Activated naive CD4-positive, alpha-beta T cell treated with Interleukin-2 at 50 U/mL for 16 hours (primary cell): ENCODE results near the gene GCHFR.

ENCODE experiments used
- DNase-seq: peaks from one replicate; pipeline ENCODE4 v3.0.0-alpha.2; 2020

The GCHFR gene

DNA sequence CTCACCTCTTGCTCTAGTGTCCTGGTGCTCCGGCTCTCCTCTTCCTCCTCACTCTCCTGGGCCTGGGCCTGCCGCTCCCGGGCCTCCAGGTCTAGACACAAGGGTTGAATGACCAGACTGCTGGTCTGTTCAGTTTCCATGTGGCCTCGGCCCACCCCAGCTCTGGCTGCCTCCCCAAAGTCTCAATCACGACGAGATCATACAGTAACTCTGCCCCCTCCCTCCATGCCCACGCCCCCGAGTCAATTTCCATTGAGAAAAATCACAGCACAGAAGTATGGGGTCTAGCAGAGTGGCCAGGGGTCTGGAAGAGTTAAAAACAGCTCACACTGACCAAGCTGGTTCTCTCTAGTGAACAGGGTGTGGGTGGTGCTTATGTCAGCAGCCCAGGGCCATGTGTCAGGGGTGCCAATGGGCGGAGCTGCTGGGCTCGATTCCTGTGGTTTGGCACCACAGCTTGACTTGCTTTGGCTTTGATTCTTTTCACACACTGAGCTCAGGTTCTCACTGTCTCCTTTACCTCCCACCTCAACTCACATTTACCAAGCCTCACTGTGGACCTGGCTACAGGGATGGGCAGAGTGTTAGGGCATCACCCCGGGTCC, 12.8 kb downstream of the GCHFR start:
- DNase-seq, result peak; percentile 39

DNA sequence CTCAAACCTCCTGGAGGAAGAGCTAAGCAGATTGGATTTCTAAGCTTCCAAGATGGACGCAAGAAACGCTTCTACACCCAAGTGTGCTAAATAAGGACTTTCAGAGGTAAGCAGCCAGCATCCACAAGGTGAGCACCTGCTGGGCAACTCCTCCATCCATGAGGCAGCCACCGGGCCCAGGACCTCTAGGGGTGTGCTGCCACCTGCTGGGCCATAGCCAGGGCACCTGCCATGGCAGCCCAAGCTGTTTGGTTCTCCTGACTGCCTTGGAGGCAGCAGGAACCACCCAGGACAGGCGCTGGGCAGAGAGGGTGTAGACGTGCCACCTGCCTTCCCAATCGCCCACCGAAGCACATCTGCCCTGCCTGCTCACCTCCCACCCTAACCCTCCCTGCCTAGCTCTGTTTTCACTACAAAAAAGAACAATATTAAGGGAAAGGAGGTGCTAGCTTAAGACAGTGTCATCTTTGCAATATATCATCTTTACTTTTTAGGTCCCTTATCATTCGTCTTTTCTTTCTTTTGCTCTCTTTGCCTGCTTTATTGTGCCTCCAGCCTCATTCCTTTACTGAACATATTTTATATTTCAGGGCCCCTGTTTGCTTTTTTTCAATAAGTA, 18.9 kb downstream of the GCHFR start:
- peak; percentile 82 for DNase-seq

DNA sequence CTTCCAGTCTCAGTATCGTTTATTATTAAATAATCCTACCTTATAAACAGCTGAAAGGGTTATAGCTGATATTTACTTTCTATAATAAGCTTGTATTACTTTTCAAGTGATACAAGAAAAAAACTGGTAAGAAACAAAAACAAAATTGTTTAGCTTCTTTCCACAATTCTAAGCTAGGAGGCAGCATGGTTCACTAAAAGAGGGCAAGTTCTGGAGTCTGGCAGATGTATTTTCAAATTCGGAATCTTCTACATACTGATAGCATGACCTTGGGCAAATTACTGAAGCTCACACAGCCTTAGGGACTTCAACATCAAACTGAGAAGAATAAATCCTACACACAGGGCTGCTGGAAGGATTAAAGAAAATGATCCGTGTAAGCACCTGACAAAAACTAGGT, 21.3 kb downstream of the GCHFR start:
- DNase-seq, result no peak

DNA sequence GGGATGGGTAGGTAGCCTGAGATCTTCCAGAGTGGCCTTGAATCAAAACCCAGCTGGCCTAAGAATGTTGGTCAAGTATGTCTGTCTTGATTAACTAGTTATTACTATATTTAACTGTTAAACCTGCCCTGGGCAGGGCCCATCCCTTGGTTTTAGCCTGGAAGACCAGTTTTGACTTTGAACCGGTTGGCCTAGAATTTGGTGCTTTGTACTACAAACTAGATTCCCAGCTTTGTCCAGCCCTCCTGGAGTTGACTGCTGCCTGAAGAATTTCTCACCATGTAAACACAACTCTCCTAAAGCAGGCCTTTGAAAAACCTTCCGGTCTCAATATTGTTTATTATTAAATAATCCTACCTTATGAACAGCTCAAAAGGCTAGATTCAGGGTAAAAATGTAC, 21.9 kb downstream of the GCHFR start:
- DNase-seq, result no peak

DNA sequence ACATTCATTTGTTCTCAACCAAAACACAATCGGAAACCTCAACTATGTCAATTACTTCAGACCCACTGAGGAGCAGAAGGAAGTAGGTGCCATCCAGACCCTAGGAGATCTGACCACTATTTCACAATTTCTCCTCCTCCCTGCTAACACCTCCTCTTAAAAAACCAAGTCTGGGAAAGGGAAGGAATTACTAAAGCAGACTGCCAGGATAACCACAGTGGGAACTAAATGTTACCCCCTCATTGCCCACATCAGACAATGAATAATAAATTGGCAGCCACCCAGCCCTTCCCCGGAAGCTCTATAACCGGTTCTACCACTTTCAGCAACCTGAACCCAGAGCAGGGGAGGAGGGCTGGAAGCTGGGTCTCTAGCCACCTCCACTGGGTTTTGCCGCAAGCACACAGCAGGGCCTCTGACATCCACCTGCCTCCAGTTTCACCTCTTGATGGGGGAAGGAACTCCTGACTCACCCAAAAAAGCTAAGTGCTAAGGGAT, 23.5 kb downstream of the GCHFR start:
- DNase-seq, result peak; percentile 71

DNA sequence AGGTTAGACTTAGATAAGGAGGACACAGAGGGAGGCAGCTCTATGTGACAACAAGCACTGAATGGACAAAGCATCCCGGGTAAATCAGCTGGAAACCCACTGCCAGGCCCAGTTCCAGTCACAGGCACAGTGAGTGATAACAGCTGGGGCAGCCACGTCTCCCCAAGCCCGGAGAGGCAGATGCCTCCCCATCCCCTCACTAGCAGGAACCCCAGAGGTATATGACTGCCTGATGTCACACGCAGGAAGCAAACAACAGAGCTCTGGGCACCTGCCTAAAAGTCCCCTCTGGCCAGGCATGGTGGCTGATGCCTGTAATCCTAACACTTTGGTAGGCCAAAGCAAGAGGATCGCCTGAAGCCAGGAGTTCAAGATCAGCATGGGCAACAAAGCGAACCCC, 24.1 kb downstream of the GCHFR start:
- no peak for DNase-seq

DNA sequence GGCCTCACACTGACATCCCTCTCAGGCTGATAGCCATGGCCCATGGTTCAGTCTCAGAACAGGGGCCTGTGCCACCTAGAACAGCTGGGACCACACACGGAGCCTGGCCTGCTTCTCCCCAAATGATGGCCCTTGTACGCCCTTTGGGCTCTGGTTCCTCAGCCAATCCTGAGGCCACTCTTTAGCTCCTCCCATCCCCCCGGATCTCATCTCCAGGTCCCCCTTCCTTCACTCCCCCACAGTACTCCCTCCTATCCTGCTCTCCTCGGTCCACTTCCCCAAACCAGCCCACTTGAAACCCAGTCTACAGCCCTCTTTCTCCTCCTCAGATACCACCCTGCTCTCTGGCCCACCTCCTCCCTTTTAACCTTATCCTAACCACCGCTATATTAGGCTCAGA, 25.3 kb downstream of the GCHFR start:
- DNase-seq, result no peak

DNA sequence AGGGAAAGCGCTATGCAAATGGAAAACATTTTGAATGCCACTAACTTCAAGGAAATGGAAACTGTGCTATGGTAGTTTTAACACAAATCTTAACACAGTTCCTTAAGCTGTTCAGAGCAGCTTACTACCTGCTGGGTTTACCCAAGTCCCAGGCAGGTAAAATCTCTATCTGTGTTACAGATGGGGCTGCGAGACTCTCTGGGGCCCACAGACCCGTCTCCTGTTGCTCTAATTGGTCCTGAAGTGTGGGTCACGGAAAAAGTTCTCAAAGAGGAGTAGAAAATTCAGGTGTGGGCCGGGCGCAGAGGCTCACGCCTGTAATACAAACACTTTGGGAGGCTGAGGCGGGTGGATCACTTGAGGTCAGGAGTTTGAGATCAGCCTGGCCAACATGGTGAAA, 26.1 kb downstream of the GCHFR start:
- DNase-seq, result no peak

DNA sequence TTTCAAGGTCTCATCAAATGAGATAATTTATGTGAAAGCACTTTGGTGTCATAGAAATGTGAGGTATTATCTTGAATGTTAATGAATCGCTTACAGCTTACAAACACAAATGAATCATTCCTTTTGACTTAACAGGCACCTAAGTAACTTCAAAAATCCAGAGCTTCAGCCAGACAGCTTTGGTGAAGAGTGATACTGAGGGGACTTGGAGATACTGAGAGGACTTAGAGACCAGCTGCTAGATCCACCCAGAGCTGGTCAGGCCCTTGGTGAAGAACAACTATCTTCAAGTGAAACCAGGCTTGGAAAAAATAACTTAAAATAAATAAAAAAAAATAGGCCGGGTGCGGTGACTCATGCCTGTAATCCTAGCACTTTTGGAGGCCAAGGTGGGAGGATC, 26.9 kb downstream of the GCHFR start:
- no peak for DNase-seq

DNA sequence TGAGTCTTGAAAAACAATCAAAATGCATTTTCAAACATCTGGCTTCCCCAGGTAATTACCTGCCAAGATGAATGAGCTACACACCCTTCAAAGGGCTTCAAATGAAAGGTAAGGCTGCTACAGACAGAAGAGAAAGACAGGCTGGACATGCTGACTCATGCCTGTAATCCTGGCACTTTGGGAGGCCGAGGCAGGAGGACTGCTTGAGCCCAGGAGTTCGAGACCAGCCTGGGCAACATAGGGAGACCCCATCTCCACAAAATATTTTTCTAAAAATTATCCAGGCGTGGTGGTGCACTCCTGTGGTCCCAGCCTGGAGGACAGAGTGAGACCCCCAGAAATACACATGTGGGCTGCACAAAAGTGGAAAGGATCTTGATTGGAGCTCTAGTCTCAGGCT, 28.5 kb downstream of the GCHFR start:
- DNase-seq, result no peak

DNA sequence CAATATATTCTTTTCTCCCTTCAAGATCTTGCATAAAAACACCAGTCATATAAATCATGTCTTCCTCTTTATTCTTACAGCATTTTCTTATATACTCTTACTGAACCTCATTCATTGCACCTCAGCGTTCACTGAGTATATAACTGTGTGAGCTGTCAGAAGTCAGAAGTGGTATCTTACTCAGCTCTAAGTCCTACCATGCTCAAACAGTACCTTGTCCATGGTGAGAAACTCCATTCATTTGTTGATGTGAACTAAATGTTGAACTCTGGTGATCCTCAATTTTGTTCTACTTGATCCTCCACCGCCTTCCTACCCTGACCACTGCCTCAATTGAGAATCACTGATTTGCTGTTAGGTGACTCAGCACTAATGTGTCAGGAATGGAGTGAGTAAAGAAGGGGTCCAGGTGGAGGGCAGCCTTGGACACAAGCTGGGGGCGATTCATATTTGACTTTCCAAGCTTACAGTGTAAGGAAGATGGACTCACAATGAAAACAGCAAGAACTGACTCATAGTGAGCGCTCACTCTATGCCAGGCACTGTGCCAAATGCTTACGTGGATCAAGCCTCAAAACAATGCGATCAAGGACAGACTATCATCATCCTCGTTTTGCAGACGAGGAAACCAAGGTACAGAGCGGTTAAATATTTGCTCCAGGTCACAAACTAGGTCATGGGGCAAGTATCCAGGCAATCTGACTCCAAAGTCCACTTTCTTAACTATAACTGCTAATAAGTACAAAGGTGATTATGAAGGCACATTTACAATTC, 29.5 kb downstream of the GCHFR start:
- DNase-seq, result peak; percentile 38

DNA sequence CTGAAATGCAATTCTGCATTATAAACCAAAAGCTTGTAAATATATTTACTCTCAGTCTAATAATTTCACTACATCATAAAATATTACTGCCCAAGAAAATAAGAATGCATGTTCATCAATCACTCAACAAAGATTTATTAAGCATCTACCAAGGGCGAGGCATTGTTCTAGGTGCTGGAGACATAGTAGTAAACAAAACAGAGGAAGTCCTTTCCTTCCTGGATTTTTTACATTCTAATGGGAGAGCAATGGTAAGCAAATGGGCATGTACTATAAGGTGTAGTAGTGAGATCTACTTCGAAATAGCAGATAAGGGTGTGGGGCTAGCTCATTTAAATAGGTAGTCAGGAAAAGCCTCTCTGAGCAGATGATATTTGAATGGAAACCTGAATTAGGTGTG, 32.2 kb downstream of the GCHFR start:
- DNase-seq, result no peak

DNA sequence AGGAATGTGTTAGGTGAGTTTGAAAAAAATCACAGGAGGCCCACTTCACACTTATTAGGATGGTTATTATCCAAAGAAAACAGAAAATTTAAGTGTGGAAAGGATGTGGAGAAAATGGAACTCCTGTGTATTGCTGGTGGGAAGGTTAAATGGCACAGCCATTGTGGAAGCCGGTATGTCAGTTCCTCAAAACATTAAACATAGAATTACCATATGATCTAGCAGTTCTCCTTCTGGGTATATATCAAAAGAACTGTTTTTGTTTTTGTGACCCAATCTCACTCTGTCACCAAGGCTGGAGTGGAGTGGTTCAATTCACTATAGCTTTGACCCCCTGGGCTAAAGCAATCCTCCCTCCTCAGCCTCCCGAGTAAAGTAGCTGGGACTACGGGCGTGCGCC, 32.6 kb downstream of the GCHFR start:
- DNase-seq, result no peak

DNA sequence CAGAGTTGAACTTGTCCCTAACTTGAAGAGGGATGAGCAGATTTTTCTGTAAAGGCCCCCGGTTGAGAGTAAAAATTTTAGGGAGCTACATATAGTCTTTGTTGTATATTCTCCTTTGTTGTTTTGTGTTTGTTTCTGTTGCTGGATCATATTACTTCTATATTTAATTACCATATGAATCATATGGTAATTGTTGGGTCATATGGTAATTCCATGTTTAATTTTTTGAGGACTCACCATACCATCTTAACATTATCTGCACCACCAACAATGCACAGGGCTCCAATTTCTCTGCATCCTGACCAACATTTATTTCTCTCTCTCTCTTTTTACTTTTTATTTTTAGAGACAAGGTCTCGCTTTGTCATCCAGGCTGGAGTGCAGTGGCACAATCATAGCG, 35.7 kb downstream of the GCHFR start:
- DNase-seq, result no peak

DNA sequence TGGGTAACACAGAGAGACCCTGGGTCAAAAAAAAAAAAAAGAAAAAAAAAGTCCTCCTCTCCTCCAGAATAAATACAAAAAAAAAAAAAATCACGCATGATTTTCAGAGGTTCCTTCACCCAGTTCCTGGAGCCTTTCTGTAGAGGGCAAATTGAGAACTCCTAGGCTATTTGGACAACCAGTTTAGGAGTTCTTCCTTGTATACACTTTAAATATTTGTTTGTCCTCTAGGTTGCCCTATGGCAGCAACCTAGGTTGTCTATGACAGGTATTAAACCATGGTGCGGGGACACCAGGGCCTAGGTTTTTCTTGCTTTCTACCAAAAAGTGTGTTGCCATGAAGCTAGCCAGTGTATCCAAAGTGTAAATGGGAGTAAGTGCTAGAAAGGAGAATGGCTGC, 39.2 kb downstream of the GCHFR start:
- no peak for DNase-seq

DNA sequence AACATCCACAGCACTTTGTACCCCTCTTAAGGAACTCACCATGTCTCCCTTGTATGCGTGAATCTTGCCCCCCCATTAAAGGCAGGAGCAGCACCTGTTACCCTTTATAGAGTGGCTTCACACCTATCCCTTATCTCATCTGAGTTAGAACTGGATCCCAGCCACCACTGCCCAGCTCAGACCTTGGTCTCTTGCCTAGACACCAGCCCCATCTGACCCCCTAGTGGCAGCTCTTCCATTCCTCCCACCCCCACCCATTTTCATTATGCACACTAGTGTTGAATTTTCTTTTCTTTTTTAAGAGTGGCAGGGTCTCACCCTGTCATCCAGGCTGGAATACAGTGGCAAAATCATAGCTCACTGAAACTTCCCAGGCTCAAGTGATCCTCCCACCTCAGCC, 39.8 kb downstream of the GCHFR start:
- DNase-seq, result no peak

DNA sequence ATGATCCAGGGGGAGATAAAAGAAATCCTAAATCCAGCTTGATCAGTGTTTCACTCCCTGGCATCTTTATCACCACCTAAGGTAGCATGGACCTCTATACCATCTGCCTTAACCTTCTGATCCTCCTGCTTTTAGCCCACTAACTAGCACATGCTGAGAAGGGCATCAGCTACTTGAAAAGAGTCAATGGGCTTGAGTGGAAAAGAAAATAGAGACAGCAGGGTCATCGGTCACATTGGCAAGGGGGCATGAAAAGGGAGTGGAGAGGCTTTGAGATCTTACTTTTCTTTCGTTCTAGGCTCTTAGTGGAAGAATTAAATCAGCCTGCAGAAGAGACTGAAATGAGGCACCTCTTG, 42.8 kb downstream of the GCHFR start:
- no peak for DNase-seq

DNA sequence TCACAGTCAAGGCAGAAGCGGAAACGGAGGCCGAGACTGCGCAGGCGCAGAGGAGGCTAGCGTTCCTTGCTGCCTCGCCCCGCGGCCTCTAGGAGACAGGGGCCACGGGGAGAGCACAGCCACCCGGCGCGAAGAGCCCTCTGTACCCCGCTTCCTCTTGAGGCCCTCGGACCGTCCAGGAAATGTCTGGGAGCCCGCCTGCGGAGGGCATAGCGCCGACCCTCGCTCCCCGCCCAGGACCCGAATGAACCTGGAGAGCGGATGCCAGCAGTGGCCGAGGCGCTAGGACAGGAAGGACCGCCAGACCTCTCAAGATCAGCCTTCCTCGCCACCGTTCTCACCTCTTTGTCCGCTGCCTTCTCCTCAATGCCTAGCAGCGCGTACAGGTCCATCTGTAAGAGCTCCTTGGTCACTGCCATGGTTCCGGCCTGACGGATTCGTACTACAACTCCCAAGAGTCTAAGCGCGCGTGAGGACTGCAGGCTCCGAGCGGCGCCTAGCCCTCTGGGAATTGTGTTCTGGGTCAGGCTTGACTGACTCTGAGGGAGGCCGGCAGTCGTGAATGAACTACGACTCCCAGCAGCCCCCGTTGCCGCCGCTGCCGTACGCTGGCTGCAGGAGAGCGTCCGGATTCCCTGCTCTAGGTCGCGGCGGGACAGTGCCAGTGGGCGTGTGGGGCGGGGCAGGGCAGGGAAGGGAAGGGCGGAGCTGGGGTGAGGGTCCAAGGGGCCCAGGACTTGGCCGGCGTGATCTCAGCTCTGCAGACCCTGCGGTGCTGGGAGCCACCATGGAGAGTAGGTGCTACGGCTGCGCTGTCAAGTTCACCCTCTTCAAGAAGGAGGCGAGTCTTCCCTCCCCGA, 43.4 kb downstream of the GCHFR start, which contains the start of the genes DNAJC17 and ZFYVE19:
DNAJC17 (minus strand) TSS at position 446 of the 860 bp plus-strand sequence; CDS start at position 419, 27 bp downstream.
ZFYVE19 (plus strand) TSS at position 62 of the 860 bp plus-strand sequence; CDS start at position 563, 501 bp downstream.
- peak; percentile 95 for DNase-seq

DNA sequence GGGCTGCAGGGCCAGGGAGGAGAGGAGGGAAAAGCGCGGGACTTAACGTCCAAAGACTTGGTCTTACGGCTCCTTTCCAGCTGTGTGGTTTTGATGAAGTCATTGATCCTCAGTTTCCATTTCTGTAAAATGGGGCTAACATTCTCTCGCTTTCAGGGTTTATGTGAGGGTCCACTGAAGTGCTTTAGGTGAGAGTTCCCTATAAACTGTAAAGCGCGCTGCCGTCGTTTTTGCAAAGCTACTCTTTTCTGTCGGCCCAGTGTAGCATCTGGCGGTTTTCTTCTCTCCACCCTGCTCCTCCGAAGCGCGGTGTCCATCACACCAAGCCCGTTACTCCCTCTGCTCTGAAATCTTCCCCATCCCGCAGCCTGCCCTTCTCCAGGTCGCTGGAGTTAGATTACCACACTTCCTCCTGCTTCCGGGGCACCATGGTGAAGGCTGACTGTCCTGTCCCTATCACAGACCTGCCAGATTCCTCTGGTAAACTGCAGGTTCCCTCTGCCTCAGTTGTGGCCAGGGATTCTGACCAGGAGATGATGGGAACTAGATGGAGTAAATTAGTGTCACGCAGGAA, 44.1 kb downstream of the GCHFR start:
- no peak for DNase-seq

DNA sequence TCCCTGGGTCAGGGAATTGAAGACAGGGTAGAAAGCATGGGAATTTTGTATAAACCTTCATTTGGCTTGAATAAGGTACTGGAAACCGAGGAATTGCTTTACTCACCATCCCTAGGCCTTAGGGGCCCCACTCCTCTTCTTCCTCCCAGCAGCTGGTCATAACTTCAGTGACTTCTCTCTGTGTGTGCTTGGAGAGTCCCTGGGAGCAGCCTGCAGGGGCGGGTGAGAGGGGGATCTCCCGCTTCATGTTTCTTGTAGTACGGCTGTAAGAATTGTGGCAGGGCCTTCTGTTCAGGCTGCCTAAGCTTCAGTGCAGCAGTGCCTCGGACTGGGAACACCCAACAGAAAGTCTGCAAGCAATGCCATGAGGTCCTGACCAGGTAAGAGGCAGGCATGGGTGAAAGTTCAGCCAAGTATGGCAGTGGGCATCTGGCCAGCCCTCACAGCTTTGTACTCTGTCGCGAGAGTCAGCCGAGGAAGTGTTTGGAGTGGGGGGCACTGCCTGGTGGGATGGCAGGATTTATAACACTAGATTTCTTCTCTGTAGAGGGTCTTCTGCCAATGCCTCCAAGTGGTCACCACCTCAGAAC, 45.1 kb downstream of the GCHFR start:
- DNase-seq, result no peak

DNA sequence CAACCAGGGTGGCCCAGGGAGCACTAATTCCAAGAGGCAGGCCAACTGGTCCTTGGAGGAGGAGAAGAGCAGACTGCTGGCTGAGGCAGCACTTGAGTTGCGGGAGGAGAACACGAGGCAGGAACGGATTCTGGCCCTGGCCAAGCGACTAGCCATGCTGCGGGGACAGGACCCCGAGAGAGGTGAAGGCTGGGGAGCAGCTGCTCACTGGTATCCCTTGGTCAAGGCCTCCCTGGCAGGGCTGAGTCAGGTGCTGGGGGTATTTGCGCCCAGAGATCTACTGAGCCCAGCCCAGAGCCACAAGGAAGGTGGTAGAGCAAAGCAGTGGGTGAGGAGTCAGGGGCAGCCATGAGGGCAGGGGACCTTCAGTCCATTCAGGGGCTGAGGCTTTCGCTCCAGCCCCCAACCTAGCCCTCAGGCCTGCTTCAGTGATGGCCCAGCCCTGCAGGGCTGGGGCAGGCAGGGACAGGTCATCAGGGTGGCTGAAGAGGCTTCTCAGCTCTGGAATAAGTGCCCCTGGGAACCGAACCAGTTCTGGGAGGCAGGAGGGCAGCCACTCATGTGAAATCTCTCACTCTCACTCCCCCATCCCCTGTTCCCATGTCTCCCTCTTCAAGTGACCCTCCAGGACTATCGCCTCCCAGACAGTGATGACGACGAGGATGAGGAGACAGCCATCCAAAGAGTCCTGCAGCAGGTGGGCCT, 49.0 kb downstream of the GCHFR start:
- no peak for DNase-seq
